Karpas-422 (cell line): Measurements from ENCODE around the gene LPP. TPM values are rescaled to one million over a fixed set of nuclear protein-coding genes. Genes with fewer than 3 reads are reported as not detected.
A peak's percentile ranks its signal among the peaks of the same experiment; 100 is the strongest.

Experiments
- DNase-seq: peaks from one replicate; pipeline ENCODE4 v3.0.0-alpha.2; 2015
- H2AFZ ChIP-seq: fragments of 200-600 bp; sonication (generic); 2 replicates; pipeline ENCODE4 v1.6.1; 2014; ENCODE audit warnings: antibody characterized with exemption, low read length, mixed read lengths
- H3K27ac ChIP-seq: fragments of 200-600 bp; sonication (generic); 2 replicates; pipeline ENCODE4 v1.5.1; 2014; ENCODE audit warnings: mild to moderate bottlenecking, low read length, moderate library complexity
- H3K27me3 ChIP-seq: fragments of 200-600 bp; sonication (generic); 2 replicates; pipeline ENCODE4 v1.6.1; 2014; ENCODE audit warnings: low read length, mixed read lengths
- H3K36me3 ChIP-seq: fragments of 200-600 bp; sonication (generic); 2 replicates; pipeline ENCODE4 v1.6.1; 2014; ENCODE audit warnings: low read length, mixed read lengths; ENCODE audit not compliant: insufficient read depth
- H3K4me1 ChIP-seq: fragments of 200-600 bp; sonication (generic); 2 replicates; pipeline ENCODE4 v1.6.1; 2014; ENCODE audit warnings: mild to moderate bottlenecking, low read length, mixed read lengths
- H3K4me2 ChIP-seq: fragments of 200-600 bp; sonication (generic); 2 replicates; pipeline ENCODE4 v1.6.1; 2014; ENCODE audit warnings: low read length, low read depth, mild to moderate bottlenecking; ENCODE audit not compliant: poor library complexity, severe bottlenecking
- H3K4me3 ChIP-seq: fragments of 200-600 bp; sonication (generic); 2 replicates; pipeline ENCODE4 v1.5.1; 2014; ENCODE audit warnings: mild to moderate bottlenecking, antibody characterized with exemption, low read length, mixed read lengths
- H3K79me2 ChIP-seq: fragments of 200-600 bp; sonication (generic); 2 replicates; pipeline ENCODE4 v1.6.1; 2014; ENCODE audit warnings: mild to moderate bottlenecking, low read length, mixed read lengths
- H3K9ac ChIP-seq: fragments of 200-600 bp; sonication (generic); 2 replicates; pipeline ENCODE4 v1.6.0; 2014; ENCODE audit warnings: low read length
- H3K9me2 ChIP-seq: fragments of 200-600 bp; sonication (generic), shearing (Covaris generic); replicated peaks from 2 replicates; pipeline ENCODE4 v1.6.0; 2014; ENCODE audit warnings: mild to moderate bottlenecking, low read length, moderate library complexity; ENCODE audit not compliant: insufficient read depth
- H3K9me3 ChIP-seq: fragments of 300-700, 200-600 bp; sonication (generic); 2 replicates; pipeline ENCODE4 v1.6.1; 2014; ENCODE audit warnings: low read length, mixed read lengths
- H4K20me1 ChIP-seq: fragments of 200-600 bp; sonication (generic); 2 replicates; pipeline ENCODE4 v1.6.1; 2014; ENCODE audit warnings: mild to moderate bottlenecking, antibody characterized with exemption, low read length, low read depth; ENCODE audit not compliant: insufficient read depth
- total RNA-seq: library from RNA; depleted of rRNA; stranded (reverse); fragments of >200 nt; shearing (Covaris generic); gene quantifications from 2 replicates; pipeline ENCODE4 v1.2.3, GENCODE V29; 2014; ENCODE audit warnings: low replicate concordance

Gene LPP
- total RNA-seq, 1 experiment from 2014 or later: 88.5 TPM

- Histone ChIP-seq H2AFZ (no peak overlapping the region), H3K4me3 (no peak overlapping the region), H3K27me3 (no peaks in the 10 kb centered on the region), H3K36me3 (no peaks in the 10 kb centered on the region), H3K27ac (no peak overlapping the region), H3K9me3 (no peaks in the 10 kb centered on the region), H4K20me1 (no peaks in the 10 kb centered on the region), H3K9ac (no peak overlapping the region), H3K9me2 (no peaks in the 10 kb centered on the region), H3K4me1 (peaks cover 26% of the 10 kb centered on the region), H3K79me2 (no peaks in the 10 kb centered on the region), H3K4me2 (no peak overlapping the region)
- DNase-seq: no peak
Measured at GRCh38 chr3:188342991-188343732, 189.2 kb downstream of the LPP start.

DNA sequence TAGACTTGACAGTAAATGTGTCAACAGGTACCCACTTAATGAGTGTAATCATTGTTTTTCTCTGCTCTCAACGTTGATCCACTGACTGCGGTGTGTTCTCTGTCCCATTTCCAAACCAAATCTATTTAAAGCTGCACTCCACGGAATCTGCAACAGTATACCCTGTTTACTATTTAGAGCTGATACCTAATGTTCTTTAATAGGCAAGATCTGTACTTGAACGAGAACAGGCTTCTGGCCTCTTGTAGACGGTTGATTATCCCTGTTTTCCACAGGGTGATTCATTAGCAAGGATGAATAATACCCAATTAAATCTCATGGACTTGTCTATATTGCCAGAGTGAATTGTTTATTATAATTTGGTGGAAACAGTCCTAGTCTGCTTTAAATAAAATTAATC, 189.9 kb downstream of the LPP start:
- H3K4me3 ChIP-seq: no peak overlapping the region
- no peaks in the 10 kb centered on the region for H4K20me1 ChIP-seq
- H3K36me3 ChIP-seq: no peaks in the 10 kb centered on the region
- H3K9me3 ChIP-seq: no peaks in the 10 kb centered on the region
- H3K9ac ChIP-seq: no peak overlapping the region
- no peaks in the 10 kb centered on the region for H3K79me2 ChIP-seq
- H3K4me1 ChIP-seq: peaks cover 32% of the 10 kb centered on the region
- no peak overlapping the region for H3K27ac ChIP-seq
- no peak overlapping the region for H3K4me2 ChIP-seq
- no peaks in the 10 kb centered on the region for H3K27me3 ChIP-seq
- DNase-seq: no peak
- no peaks in the 10 kb centered on the region for H3K9me2 ChIP-seq
- no peak overlapping the region for H2AFZ ChIP-seq

GRCh38 chr3:188345223-188345622, 191.3 kb downstream of the LPP start:
- no peak for DNase-seq
- no peaks in the 10 kb centered on the region for H3K9me3 ChIP-seq
- H2AFZ ChIP-seq: no peak overlapping the region
- no peak overlapping the region for H3K9ac ChIP-seq
- H3K4me3 ChIP-seq: no peak overlapping the region
- H3K36me3 ChIP-seq: no peaks in the 10 kb centered on the region
- no peaks in the 10 kb centered on the region for H3K79me2 ChIP-seq
- no peak overlapping the region for H3K27ac ChIP-seq
- no peaks in the 10 kb centered on the region for H3K9me2 ChIP-seq
- peaks cover 32% of the 10 kb centered on the region for H3K4me1 ChIP-seq
- no peak overlapping the region for H3K4me2 ChIP-seq
- H3K27me3 ChIP-seq: no peaks in the 10 kb centered on the region
- no peaks in the 10 kb centered on the region for H4K20me1 ChIP-seq

GRCh38 chr3:188348435-188349244, 194.7 kb downstream of the LPP start:
- H3K9me2 ChIP-seq: no peaks in the 10 kb centered on the region
- H2AFZ ChIP-seq: no peak overlapping the region
- H3K9me3 ChIP-seq: no peaks in the 10 kb centered on the region
- no peaks in the 10 kb centered on the region; the same call in 1 of the 2 replicates for H4K20me1 ChIP-seq
- H3K4me1 ChIP-seq: peaks cover 57% of the 10 kb centered on the region
- H3K79me2 ChIP-seq: no peaks in the 10 kb centered on the region
- H3K4me2 ChIP-seq: no peak overlapping the region
- no peaks in the 10 kb centered on the region for H3K27me3 ChIP-seq
- peak; percentile 67 for DNase-seq
- H3K36me3 ChIP-seq: no peaks in the 10 kb centered on the region
- H3K9ac ChIP-seq: no peak overlapping the region
- H3K27ac ChIP-seq: no peak overlapping the region
- H3K4me3 ChIP-seq: no peak overlapping the region

- no peaks in the 10 kb centered on the region for H3K9me3 ChIP-seq
- no peaks in the 10 kb centered on the region for H3K36me3 ChIP-seq
- H3K9me2 ChIP-seq: no peaks in the 10 kb centered on the region
- no peak overlapping the region for H3K9ac ChIP-seq
- H3K79me2 ChIP-seq: no peaks in the 10 kb centered on the region
- no peaks in the 10 kb centered on the region; the same call in 1 of the 2 replicates for H4K20me1 ChIP-seq
- peak; percentile 64 for DNase-seq
- no peak overlapping the region for H3K4me3 ChIP-seq
- H3K4me1 ChIP-seq: peaks cover 64% of the 10 kb centered on the region
- H3K27me3 ChIP-seq: no peaks in the 10 kb centered on the region
- H2AFZ ChIP-seq: no peak overlapping the region
- H3K27ac ChIP-seq: no peak overlapping the region
- H3K4me2 ChIP-seq: no peak overlapping the region
Measured at GRCh38 chr3:188349351-188349901, 195.5 kb downstream of the LPP start.

- Histone ChIP-seq H3K27ac (no peak overlapping the region), H2AFZ (no peak overlapping the region), H3K36me3 (no peaks in the 10 kb centered on the region), H3K79me2 (no peaks in the 10 kb centered on the region), H3K4me2 (no peak overlapping the region), H3K4me1 (peaks cover 60% of the 10 kb centered on the region), H3K4me3 (no peak overlapping the region), H3K9me2 (no peaks in the 10 kb centered on the region), H3K9ac (no peak overlapping the region), H3K27me3 (no peaks in the 10 kb centered on the region), H3K9me3 (no peaks in the 10 kb centered on the region), H4K20me1 (no peaks in the 10 kb centered on the region; the same call in 1 of the 2 replicates)
- no peak for DNase-seq
Measured at GRCh38 chr3:188349933-188350332, 196.0 kb downstream of the LPP start.

DNA sequence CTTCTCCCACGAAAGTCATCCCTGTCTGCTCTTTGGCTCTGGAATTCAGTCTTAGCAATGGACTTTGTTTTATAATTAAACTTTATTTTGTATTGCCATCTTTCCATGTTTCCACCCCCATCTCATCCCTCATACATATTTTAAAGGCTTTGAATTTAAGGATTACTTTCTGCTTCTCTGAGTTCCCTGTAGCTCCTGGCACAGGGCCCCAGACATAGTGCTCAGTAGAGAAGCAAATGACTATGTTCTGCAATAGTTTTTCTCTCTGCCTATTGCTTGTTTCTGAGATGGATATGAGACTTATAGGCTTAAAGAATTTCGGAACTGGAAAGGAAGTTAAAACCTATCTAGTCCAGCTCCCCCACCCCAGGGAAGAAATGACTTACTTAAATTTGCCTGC, 197.0 kb downstream of the LPP start:
- H3K9ac ChIP-seq: no peak overlapping the region
- no peaks in the 10 kb centered on the region; the same call in 1 of the 2 replicates for H4K20me1 ChIP-seq
- H3K27ac ChIP-seq: no peak overlapping the region
- no peaks in the 10 kb centered on the region for H3K27me3 ChIP-seq
- no peaks in the 10 kb centered on the region for H3K79me2 ChIP-seq
- peaks cover 56% of the 10 kb centered on the region for H3K4me1 ChIP-seq
- no peak overlapping the region for H3K4me3 ChIP-seq
- no peaks in the 10 kb centered on the region for H3K9me2 ChIP-seq
- no peak for DNase-seq
- no peak overlapping the region for H2AFZ ChIP-seq
- H3K36me3 ChIP-seq: no peaks in the 10 kb centered on the region
- no peaks in the 10 kb centered on the region for H3K9me3 ChIP-seq
- no peak overlapping the region for H3K4me2 ChIP-seq

DNA sequence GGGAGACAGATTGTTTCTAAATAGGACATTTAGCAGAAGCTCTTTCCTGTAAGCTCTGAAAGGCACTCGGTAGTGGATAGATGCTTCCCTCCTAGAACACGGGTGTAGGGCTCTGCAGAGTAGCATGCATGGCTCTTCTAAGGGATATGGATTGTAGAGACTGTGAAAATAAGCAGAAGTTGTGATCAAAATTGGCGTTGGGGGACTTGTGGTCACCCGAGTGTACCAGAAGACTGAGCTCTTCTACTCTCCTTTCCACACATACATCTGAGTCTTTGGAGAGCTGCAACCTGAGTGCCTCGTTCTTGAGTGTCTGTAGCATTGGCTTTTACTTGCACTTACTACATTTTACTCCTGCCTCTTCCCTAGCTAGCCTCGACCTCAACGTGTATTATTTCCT, 197.7 kb downstream of the LPP start:
- no peaks in the 10 kb centered on the region for H3K9me3 ChIP-seq
- no peaks in the 10 kb centered on the region for H3K79me2 ChIP-seq
- no peak overlapping the region for H3K27ac ChIP-seq
- H3K9ac ChIP-seq: no peak overlapping the region
- H3K36me3 ChIP-seq: no peaks in the 10 kb centered on the region
- no peaks in the 10 kb centered on the region; the same call in 1 of the 2 replicates for H4K20me1 ChIP-seq
- no peaks in the 10 kb centered on the region for H3K27me3 ChIP-seq
- no peak for DNase-seq
- H2AFZ ChIP-seq: no peak overlapping the region
- H3K9me2 ChIP-seq: no peaks in the 10 kb centered on the region
- no peak overlapping the region for H3K4me3 ChIP-seq
- peaks cover 56% of the 10 kb centered on the region for H3K4me1 ChIP-seq
- no peak overlapping the region for H3K4me2 ChIP-seq
